ENCODE data around the gene ZNF2. TPM values are rescaled to one million over a fixed set of nuclear protein-coding genes. Genes with fewer than 3 reads are reported as not detected.

Gene ZNF2
- total and polyA plus RNA-seq, 2 donors (not counting 1 experiment from before 2014, with no cell fraction given): 2.9 to 7.2 TPM

DNA sequence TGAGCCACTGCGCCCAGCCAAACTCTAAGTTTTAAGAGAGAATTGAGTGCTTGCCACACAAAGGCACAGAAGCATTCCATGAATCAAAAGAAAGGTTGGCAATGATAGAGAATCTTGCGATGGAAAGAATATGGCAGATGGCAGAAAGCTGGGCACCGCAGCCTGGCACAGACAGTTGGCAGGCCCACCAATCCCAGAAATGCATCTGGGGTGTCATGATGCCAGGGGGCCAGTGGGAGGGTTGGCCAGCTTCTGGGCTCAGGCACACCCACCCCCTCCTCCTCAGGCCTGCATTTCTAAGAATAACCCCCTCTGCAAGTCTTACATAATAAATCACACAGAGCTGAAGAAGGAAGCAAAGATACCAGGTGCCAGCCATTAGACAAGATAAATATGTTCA lies 19.6 kb downstream of the ZNF2 start:
- H3K79me2 ChIP-seq (ENCODE audit: control insufficient read depth, insufficient read depth, low read length): no peaks in the 10 kb centered on the region
- WGBS (ENCODE audit: insufficient coverage): 100% methylated on average over 1 of the region's 3 CpGs
- TF ChIP-seq, protein P1, sequence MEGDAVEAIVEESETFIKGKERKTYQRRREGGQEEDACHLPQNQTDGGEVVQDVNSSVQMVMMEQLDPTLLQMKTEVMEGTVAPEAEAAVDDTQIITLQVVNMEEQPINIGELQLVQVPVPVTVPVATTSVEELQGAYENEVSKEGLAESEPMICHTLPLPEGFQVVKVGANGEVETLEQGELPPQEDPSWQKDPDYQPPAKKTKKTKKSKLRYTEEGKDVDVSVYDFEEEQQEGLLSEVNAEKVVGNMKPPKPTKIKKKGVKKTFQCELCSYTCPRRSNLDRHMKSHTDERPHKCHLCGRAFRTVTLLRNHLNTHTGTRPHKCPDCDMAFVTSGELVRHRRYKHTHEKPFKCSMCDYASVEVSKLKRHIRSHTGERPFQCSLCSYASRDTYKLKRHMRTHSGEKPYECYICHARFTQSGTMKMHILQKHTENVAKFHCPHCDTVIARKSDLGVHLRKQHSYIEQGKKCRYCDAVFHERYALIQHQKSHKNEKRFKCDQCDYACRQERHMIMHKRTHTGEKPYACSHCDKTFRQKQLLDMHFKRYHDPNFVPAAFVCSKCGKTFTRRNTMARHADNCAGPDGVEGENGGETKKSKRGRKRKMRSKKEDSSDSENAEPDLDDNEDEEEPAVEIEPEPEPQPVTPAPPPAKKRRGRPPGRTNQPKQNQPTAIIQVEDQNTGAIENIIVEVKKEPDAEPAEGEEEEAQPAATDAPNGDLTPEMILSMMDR (IDR thresholded peaks at IDR 0.05): no peak
- no peak for TF ChIP-seq EZH2 (IDR thresholded peaks at IDR 0.05; ENCODE audit: borderline replicate concordance, insufficient read depth, low read depth, low read length, poor library complexity, severe bottlenecking)
- H3K36me3 ChIP-seq (replicated peaks in 1 of 2; ENCODE audit: control extremely low read depth in 1 of 2, control insufficient read depth in 1 of 2, extremely low read depth in 1 of 2, insufficient read depth in 2 of 2, low read length in 1 of 2): peaks cover 0 to 28% of the 10 kb centered on the region in 2 experiments
- no peak overlapping the region for H2AFZ ChIP-seq (ENCODE audit: insufficient read depth, low read depth, low read length, poor library complexity, severe bottlenecking)
- H3K9me3 ChIP-seq (ENCODE audit: control extremely low read depth in 1 of 3, control insufficient read depth in 2 of 3, insufficient read depth in 1 of 3, low read length in 2 of 3): peaks cover 1 to 26% (median 9%) of the 10 kb centered on the region in 3 donors
- H3K4me3 Mint-ChIP-seq: no peak overlapping the region
- DNase-seq (no peak), ATAC-seq (ENCODE audit: low read depth) (no peak)
- no peaks in the 10 kb centered on the region for H3K4me1 Mint-ChIP-seq
- H3K4me1 ChIP-seq (ENCODE audit: control insufficient read depth in 2 of 2, insufficient read depth in 2 of 2, low read length in 2 of 2): no peaks in the 10 kb centered on the region
- H3K4me3 ChIP-seq (ENCODE audit: control extremely low read depth in 1 of 5, extremely low read depth in 1 of 5, insufficient read depth in 1 of 5, low read depth in 2 of 5, low read length in 4 of 5): no peak overlapping the region
- POLR2A ChIA-PET: no interaction called here
- no peaks in the 10 kb centered on the region for H4K20me1 ChIP-seq (ENCODE audit: control insufficient read depth, insufficient read depth, low read length, poor library complexity, severe bottlenecking)
- H3K27ac Mint-ChIP-seq: no peak overlapping the region
- no peak overlapping the region for H3K9ac ChIP-seq (ENCODE audit: low read length)
- no peaks in the 10 kb centered on the region for H3K27me3 ChIP-seq (replicated peaks in 1 of 4; ENCODE audit: control extremely low read depth in 1 of 4, control insufficient read depth in 3 of 4, insufficient read depth in 4 of 4, low read length in 3 of 4)
- H3K4me2 ChIP-seq (replicated peaks; ENCODE audit: low read depth, low read length, poor library complexity, severe bottlenecking): no peak overlapping the region
- CTCF ChIA-PET: no interaction called here
- intact Hi-C loops (cut with micrococcal nuclease): no loop called here
- H3K9me3 Mint-ChIP-seq (ENCODE audit: insufficient read depth): peaks cover 8% of the 10 kb centered on the region
- H3K27ac ChIP-seq (ENCODE audit: low read length in 2 of 2): no peak overlapping the region
- H3K27me3 Mint-ChIP-seq: peaks cover 9% of the 10 kb centered on the region

DNA sequence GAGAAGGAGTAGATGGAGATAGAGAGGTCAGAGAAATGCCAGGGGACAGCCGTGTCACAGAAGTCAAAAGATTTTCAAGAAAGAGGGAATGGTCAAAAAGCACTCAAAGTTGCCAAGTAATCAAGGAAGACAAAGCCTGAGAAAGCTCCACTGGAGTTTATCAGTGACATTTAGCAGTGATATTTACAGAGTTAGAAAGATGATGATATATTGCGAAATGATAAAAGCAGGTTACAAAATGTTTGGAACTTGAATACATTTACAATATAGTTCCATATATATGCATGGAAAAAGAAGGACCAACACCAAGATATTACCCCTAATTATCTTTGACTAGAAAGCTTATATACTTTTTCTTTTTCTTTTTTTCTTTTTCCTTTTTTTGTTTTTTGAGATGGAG lies 20.4 kb downstream of the ZNF2 start:
- no peaks in the 10 kb centered on the region for H3K27me3 ChIP-seq (replicated peaks in 1 of 4; ENCODE audit: control extremely low read depth in 1 of 4, control insufficient read depth in 3 of 4, insufficient read depth in 4 of 4, low read length in 3 of 4)
- H3K4me1 ChIP-seq (ENCODE audit: control insufficient read depth in 2 of 2, insufficient read depth in 2 of 2, low read length in 2 of 2): no peaks in the 10 kb centered on the region
- Mint-ChIP-seq H3K4me1 (no peaks in the 10 kb centered on the region), H3K27me3 (peaks cover 16% of the 10 kb centered on the region), H3K4me3 (no peak overlapping the region), H3K27ac (no peak overlapping the region), H3K9me3 (ENCODE audit: insufficient read depth) (peaks cover 8% of the 10 kb centered on the region)
- 100% methylated on average over 1 of the region's 2 CpGs for WGBS (ENCODE audit: insufficient coverage)
- intact Hi-C loops (cut with micrococcal nuclease): no loop called here
- peaks cover 0 to 23% of the 10 kb centered on the region in 2 experiments for H3K36me3 ChIP-seq (replicated peaks in 1 of 2; ENCODE audit: control extremely low read depth in 1 of 2, control insufficient read depth in 1 of 2, extremely low read depth in 1 of 2, insufficient read depth in 2 of 2, low read length in 1 of 2)
- no peak for DNase-seq
- POLR2A ChIA-PET: no interaction called here
- no peak for ATAC-seq (ENCODE audit: low read depth)
- no peaks in the 10 kb centered on the region for H3K79me2 ChIP-seq (ENCODE audit: control insufficient read depth, insufficient read depth, low read length)
- H2AFZ ChIP-seq (ENCODE audit: insufficient read depth, low read depth, low read length, poor library complexity, severe bottlenecking): no peak overlapping the region
- H3K4me2 ChIP-seq (replicated peaks; ENCODE audit: low read depth, low read length, poor library complexity, severe bottlenecking): no peak overlapping the region
- peaks cover 1 to 20% (median 7%) of the 10 kb centered on the region in 3 donors for H3K9me3 ChIP-seq (ENCODE audit: control extremely low read depth in 1 of 3, control insufficient read depth in 2 of 3, insufficient read depth in 1 of 3, low read length in 2 of 3)
- no peak overlapping the region for H3K9ac ChIP-seq (ENCODE audit: low read length)
- no peaks in the 10 kb centered on the region for H4K20me1 ChIP-seq (ENCODE audit: control insufficient read depth, insufficient read depth, low read length, poor library complexity, severe bottlenecking)
- CTCF ChIA-PET: no interaction called here
- TF ChIP-seq, protein P1 (IDR thresholded peaks at IDR 0.05): no peak
- TF ChIP-seq EZH2 (IDR thresholded peaks at IDR 0.05; ENCODE audit: borderline replicate concordance, insufficient read depth, low read depth, low read length, poor library complexity, severe bottlenecking): no peak
- no peak overlapping the region for H3K27ac ChIP-seq (ENCODE audit: low read length in 2 of 2)
- H3K4me3 ChIP-seq (ENCODE audit: control extremely low read depth in 1 of 5, extremely low read depth in 1 of 5, insufficient read depth in 1 of 5, low read depth in 2 of 5, low read length in 4 of 5): no peak overlapping the region

All from B cell (primary cell).